ES-I3 (cell line): ENCODE measurements around the gene C6orf62.
A peak's percentile ranks its signal among the peaks of the same experiment; 100 is the strongest.
"Not testable (repeated sequence)": the region's sequence is repeated elsewhere in the genome, so short reads cannot be mapped to it uniquely, and the experiment has no call there.

Source experiments
- H3K36me3 ChIP-seq: 2 replicates; pipeline ENCODE4 v1.6.1; 2013; ENCODE audit warnings: mild to moderate bottlenecking, low read length, control low read depth, moderate library complexity; ENCODE audit not compliant: insufficient read depth
- H3K4me1 ChIP-seq: 2 replicates; pipeline ENCODE4 v1.6.1; 2013; ENCODE audit warnings: mild to moderate bottlenecking, control low read depth, low read length; ENCODE audit not compliant: insufficient read depth
- H3K9ac ChIP-seq: 2 replicates; pipeline ENCODE4 v1.6.1; 2013; ENCODE audit warnings: low read depth, mild to moderate bottlenecking, low read length, moderate library complexity
- H3K9me3 ChIP-seq: 2 replicates; pipeline ENCODE4 v1.6.1; 2013; ENCODE audit warnings: mild to moderate bottlenecking, low read length, moderate library complexity; ENCODE audit not compliant: control insufficient read depth, insufficient read depth

The C6orf62 gene

DNA sequence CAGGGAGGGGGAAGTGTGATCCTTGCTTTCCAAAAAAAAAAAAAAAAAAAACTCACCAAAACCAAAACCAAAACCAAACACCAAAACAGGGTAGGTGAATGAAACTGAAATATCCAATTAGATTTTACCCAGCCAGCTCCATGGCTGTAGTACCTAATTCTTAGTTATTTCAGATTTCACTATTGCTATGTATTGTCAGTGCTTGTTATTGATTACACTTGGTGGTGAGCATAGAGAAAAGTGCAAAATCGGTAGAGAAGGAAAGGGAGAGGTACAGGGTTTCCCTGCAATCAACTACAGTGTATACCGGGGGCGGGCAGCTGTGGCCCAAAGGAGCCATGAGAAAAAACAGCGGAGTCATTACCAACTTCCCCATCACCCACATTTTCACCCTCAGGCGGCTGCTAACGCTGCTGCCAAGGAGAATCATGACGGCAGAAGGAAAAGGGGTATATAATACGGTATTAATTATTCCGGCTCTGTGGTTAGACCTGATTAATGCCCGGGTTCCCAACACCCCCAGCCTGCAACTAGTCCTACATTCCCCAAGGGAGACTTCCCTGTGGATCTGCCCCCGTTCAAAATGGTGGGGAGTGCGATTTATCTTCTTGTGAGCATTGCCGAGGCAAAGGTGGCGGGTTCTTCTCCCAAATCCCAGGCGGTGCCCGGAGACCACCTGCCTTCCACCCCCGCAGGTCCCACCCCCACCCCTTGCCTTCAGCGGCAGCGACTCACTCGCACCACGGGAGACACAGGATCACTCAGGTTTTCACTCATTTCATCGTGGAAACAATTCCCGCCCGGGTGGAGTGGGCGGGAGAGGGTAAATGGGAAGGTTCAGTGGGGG is at the start of gene C6orf62:
TSS of gene C6orf62 (minus strand) at position 30 of the 847 bp plus-strand sequence. CDS start 486 bp downstream, outside the sequence.
- Histone ChIP-seq H3K4me1 (no peaks in the 10 kb centered on the region), H3K9ac (peak within 1 kb of the TSS; percentile 95), H3K36me3 (peaks cover 22% of the 10 kb centered on the region), H3K9me3 (no peaks in the 10 kb centered on the region)

DNA sequence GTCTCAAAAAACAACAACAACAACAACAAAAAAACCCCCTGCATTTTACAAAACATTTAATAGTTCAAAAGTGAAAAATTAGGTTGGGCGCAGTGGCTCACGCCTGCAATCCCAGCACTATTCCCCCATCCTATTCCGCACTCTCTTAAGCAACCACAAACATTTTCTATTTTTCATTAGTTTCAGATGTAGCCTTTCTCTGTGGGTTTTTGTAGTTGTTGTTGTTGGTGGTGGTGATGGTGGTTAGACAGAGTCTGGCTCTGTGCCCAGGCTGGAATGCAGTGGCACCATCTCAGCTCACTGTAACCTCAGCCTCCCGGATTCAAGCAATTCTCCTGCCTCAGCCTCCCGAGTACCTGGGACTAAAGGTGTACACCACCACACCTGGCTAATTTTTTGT is 49.4 kb upstream of the C6orf62 start:
- no peaks in the 10 kb centered on the region for H3K9me3 ChIP-seq
- no peaks in the 10 kb centered on the region for H3K4me1 ChIP-seq
- H3K9ac ChIP-seq = no peak overlapping the region
- H3K36me3 ChIP-seq = no peaks in the 10 kb centered on the region

DNA sequence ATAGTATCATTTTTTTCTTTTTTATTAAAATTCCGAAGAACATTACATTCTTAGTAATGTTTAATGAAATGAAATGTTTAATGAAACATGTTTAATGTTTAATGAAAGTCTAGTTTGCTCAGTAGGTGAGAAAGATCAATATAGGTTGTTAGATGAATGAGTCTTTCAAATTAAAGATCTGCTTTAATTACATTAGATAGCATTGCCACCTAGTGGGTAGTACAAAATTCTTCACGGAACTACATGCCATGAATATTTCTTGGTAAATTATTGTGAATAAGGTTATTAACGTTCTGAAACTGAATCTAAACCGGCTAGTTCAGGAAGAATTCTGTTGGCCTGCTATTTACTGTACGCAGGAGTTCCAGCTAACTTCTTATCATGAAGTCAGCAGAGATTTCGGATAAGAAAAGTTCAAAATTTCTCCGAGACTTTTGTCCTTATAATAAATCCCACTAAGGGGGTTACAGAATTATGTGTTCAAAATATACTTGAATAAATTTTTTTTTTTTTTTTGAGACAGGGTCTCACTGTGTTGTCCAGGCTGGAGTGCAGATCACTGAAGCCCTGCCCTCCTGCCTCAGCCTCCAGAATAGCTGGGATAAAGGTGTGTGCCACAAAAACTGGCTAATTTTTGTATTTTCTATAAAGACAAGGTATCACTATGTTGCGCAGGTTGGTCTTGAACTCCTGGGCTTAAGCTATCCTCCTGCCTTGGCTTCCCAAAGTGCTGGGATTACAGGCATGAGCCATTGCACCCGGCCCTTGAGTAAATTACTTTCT is 47.9 kb upstream of the C6orf62 start:
- Histone ChIP-seq H3K4me1 (no peaks in the 10 kb centered on the region), H3K9me3 (no peaks in the 10 kb centered on the region), H3K9ac (no peak overlapping the region), H3K36me3 (no peaks in the 10 kb centered on the region)

DNA sequence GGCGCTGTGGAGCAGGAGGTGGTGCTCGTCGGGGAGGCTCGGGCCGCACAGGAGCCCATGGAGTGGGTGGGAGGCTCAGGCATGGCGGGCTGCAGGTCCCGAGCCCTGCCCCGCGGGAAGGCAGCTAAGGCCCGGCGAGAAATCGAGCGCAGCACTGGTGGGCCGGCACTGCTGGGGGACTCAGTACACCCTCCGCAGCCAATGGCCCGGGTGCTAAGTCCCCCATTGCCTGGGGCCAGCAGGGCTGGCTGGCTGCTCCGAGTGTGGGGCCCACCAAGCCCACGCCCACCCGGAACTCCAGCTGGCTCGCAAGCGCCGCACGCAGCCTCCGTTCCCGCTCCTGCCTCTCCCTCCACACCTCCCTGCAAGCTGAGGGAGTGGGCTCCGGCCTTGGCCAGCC is 47.0 kb upstream of the C6orf62 start:
- not testable (repeated sequence) for H3K9ac ChIP-seq, H3K9me3 ChIP-seq, H3K4me1 ChIP-seq, H3K36me3 ChIP-seq

DNA sequence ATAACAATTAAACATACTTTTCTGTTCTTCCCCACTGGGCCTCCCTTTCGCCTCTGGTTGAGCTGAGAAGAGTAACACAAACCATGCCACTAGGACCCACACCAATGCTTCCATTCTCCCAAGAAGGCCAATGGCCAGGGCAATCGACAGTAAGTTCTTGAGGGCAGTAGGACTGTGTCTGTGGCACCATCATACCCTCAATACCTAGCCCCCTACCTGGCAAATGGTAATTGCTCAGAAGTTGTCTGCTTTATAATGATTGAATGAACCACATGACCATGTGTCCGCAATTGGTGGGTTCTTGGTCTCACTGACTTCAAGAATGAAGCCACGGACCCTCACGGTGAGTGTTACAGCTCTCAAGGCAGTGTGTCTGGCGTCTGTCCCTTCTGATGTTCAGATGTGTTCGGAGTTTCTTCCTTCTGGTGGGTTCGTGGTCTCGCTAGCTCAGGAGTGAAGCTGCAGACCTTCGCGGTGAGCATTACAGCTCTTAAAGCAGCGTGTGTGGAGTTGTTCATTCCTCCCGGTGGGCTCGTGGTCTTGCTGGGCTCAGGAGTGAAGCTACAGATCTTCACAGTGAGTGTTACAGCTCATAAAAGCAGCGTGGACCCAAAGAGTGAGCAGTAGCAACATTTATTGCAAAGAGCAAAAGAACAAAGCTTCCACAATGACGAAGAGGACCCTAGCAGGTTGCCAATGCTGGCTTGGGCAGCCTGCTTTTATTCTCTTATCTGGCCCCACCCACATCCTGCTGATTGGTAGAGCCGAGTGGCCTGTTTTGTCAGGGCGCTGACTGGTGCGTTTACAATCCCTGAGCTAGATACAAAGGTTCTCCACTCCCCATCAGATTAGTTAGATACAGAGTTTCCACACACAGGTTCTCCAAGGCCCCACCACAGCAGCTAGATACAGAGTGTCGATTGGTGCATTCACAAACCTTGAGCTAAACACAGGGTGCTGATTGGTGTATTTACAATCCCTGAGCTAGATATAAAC is 46.2 kb upstream of the C6orf62 start:
- H3K36me3 ChIP-seq, H3K4me1 ChIP-seq, H3K9ac ChIP-seq, H3K9me3 ChIP-seq: not testable (repeated sequence)

DNA sequence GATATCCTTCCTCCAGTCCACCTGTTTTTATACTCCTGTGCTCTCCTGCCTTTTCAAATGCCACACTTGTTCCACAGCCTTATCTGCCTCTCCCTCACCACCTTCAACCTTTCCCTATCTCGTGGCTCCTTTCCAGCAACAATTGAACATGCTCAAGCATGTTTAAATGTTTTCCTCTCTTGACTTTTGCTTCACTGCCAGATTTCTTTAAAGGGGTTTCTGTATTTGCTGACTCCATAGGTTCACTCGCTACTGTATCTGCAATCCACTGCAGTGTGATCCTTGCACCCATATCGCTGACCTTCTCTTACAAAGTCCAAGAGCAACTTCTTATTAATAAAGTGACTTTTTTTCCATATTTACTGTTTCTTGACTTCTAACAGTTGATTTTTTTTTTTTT is 44.6 kb upstream of the C6orf62 start:
- no peak overlapping the region for H3K9ac ChIP-seq
- no peaks in the 10 kb centered on the region for H3K4me1 ChIP-seq
- no peaks in the 10 kb centered on the region for H3K9me3 ChIP-seq
- H3K36me3 ChIP-seq = no peaks in the 10 kb centered on the region

DNA sequence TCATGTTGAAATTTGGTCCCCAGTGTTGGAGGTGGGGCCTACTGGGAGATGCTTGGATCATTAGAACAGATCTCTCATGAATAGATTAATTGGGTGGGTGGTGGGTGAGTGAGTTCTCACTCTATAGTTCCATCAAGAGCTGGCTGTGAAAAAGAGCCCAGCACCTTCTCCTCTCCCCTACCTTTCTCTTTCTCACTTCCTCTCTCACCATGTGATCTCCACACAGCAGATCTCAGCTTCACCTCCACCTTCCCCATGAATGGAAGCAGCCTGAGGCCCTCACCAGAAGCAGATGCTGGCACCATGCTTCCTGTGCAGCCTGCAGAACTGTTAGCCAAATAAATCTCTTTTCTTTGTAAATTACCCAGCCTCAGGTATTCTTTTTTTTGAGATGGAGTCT is 42.9 kb upstream of the C6orf62 start:
- no peaks in the 10 kb centered on the region for H3K9me3 ChIP-seq
- no peaks in the 10 kb centered on the region for H3K4me1 ChIP-seq
- H3K36me3 ChIP-seq = no peaks in the 10 kb centered on the region
- H3K9ac ChIP-seq = no peak overlapping the region

DNA sequence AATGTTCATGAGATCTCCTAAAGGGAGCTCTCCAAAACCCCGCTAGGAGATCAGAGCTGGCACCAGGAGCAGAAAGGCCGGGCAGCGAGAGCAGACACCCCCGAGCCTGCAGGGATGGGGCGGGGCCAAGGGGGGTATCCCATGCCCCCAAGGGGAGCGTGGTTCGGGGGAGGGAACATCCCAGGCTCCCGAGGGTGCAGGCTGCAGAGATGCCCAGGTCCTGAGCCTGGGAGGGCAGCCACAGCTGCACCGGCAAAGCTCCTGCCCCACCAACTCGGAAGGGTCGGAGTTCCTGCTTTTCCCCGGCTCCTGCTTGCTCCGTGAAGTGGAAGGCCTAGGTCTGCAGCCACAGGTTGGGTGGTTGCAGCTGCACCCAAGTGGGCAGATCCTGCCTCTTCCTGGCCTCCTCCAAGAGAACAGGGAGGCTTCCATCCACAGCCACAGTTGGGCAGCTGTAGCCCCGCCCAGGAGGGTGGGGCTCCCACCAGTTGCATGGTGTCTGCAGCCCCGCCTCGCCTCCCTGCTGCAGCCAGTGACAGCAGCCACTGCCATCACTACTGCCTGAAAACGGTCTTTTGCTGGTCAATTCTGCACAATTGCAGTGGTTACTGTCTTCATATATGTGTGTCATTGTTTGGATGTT is 42.4 kb upstream of the C6orf62 start:
- H3K9me3 ChIP-seq = no peaks in the 10 kb centered on the region
- no peaks in the 10 kb centered on the region for H3K36me3 ChIP-seq
- H3K9ac ChIP-seq = no peak overlapping the region
- no peaks in the 10 kb centered on the region for H3K4me1 ChIP-seq

DNA sequence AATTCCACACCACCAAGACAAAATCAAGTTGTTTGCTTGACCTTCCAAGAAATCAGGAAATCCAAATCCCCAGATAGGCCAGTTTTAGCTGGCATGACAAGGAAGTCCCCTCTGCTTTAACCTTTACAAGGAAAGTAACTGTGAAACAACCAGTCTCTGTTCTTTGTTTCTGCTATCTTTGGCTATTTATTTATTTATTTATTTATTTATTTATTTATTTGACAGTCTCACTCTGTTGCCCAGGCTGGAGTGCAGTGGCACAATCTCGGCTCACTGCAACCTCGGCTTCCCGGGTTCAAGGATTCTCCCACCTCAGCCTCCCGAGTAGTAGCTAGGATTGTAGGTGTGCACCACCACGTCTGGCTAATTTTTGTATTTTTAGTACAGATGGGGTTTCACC is 41.3 kb upstream of the C6orf62 start:
- Histone ChIP-seq H3K4me1 (no peaks in the 10 kb centered on the region), H3K9ac (no peak overlapping the region), H3K9me3 (no peaks in the 10 kb centered on the region), H3K36me3 (no peaks in the 10 kb centered on the region)

DNA sequence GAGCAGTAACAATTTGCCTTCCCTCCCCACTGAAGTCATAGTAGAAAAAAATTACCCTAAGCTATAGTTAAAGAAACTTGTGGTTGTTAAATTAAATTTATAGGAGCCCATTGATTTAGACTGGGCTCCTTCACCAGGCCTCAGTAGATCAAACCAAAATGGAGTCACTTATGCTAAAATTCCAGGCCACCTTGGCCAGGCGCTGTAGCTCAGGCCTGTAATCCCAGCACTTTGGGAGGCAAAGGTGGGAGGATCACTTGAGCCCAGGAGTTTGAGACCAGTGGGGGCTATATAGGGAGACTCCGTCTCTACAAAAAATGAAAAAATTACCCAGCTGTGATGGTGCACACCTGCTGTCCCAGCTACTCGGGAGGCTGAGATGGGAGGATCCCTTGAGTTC is 40.8 kb upstream of the C6orf62 start:
- Histone ChIP-seq H3K4me1 (no peaks in the 10 kb centered on the region), H3K9ac (no peak overlapping the region), H3K36me3 (no peaks in the 10 kb centered on the region), H3K9me3 (no peaks in the 10 kb centered on the region)

DNA sequence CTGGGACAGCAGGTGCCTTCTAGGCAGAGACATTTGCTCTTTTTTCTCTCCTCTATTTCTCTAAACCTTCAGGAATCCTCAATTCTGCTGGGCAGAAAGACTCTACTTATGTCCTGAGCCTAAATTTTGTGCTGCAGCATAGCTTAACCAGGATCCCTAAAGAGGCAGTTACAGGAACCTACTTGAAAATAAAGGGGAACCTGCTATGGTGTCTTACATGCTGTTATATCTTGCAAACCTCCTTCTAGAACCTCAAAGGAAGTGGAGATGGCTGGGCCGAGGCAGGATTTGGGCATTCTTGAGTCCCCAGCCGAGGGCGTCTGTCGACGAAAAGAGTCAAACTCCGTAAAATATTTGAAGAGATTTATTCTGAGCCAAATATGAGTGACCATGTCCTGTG is 38.7 kb upstream of the C6orf62 start:
- Histone ChIP-seq H3K4me1 (no peaks in the 10 kb centered on the region), H3K9me3 (peaks cover 7% of the 10 kb centered on the region; the same call in 1 of the 2 replicates), H3K36me3 (no peaks in the 10 kb centered on the region), H3K9ac (no peak overlapping the region)

DNA sequence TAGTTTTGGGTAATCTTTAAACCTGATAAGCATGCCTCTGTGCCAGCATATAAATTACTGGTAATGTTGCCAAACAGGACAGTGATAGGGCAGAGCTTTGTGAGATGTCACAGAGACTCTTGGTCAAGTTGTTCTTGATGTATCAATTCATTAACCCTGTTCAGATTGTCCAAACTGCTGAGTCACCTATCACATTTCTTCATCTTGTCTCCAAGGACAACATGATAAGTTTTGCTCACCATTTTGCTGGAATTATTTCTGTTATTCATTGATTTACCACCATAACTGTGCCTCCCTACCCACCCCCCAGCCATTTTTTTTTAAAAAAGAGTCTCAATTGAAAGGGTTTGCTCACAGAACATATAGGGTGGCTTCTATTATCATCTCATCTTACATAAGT is 36.3 kb upstream of the C6orf62 start:
- no peaks in the 10 kb centered on the region for H3K36me3 ChIP-seq
- no peaks in the 10 kb centered on the region for H3K4me1 ChIP-seq
- H3K9ac ChIP-seq = no peak overlapping the region
- H3K9me3 ChIP-seq = peaks cover 7% of the 10 kb centered on the region; the same call in 1 of the 2 replicates

DNA sequence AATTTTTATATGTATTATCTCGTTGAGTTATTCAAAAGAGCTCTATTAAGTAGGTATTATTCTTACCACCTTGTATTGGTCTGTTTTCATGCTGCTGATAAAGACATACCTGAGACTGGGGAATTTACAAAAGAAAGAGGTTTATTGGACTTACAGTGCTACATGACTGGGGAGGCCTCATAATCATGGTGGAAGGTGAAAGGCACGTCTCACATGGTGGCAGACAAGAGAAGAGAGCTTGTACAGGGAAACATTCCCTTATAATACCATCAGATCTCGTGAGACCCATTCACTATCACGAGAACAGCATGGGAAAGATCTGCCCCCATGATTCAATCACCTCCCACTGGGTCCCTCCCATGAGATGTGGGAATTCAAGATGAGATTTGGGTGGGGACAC is 35.4 kb upstream of the C6orf62 start:
- not testable (repeated sequence) for H3K9me3 ChIP-seq, H3K9ac ChIP-seq, H3K4me1 ChIP-seq, H3K36me3 ChIP-seq

DNA sequence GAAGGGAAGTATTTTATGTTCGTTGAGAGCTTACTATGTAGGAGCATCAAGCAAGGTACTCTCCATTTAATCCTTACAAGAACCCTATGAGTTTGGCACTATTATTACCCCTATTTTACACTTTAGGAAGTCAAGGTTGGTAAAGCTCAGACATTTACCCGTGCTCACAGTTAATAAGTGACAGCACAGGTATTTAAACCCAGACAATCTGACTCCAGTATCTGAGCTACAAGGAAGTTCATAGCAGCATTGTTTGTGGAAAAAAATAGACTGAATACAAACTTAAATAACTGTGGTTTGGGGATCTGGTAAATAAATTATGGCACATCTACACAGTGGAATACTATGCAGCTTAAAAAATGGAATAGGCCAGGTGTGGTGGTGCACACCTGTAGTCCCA is 34.6 kb upstream of the C6orf62 start:
- Histone ChIP-seq H3K36me3 (no peaks in the 10 kb centered on the region), H3K4me1 (no peaks in the 10 kb centered on the region), H3K9me3 (peaks cover 7% of the 10 kb centered on the region; the same call in 1 of the 2 replicates), H3K9ac (no peak overlapping the region)
